ENCODE measurements around the gene LSM3. TPM values are rescaled to one million over a fixed set of nuclear protein-coding genes. Genes with fewer than 3 reads are reported as not detected.

LSM3 gene
- total and polyA plus RNA-seq, 9 of the 15 experiments (the other 6 are each of a cell fraction or from before 2014, with no cell fraction given): 33.8 to 203 (median 61.2) TPM

GRCh38 chr3:14245822-14246221 lies 67.2 kb downstream of the LSM3 start:
- no peaks in the 10 kb centered on the region for H4K20me1 ChIP-seq (replicated peaks; ENCODE audit: control insufficient read depth, insufficient read depth, low read length)
- peaks cover 29 to 34% of the 10 kb centered on the region in 2 experiments for H3K4me1 ChIP-seq (replicated peaks in 1 of 2; ENCODE audit: control insufficient read depth in 2 of 2, insufficient read depth in 2 of 2, low read length in 2 of 2)
- H3K79me2 ChIP-seq (ENCODE audit: control insufficient read depth, insufficient read depth, low read length): no peaks in the 10 kb centered on the region
- H3K36me3 ChIP-seq (ENCODE audit: control insufficient read depth, insufficient read depth, low read length): no peaks in the 10 kb centered on the region; the same call in 2 of the 3 replicates
- DNase-seq (ENCODE audit: extremely low read depth in 1 of 4, low spot score in 3 of 4) (no peak), FAIRE-seq (no peak), ATAC-seq (no peak)
- 0 out of 2 replicates have a peak, but pooled peaks have one; percentile 4 for TF ChIP-seq RBFOX2 (IDR thresholded peaks at IDR 0.05; ENCODE audit: low read depth, low read length)
- TF ChIP-seq AFF4 (CRISPR knock-in tag; IDR thresholded peaks at IDR 0.05): no peak
- no TSS peak for BruUV-seq (replicated peaks)
- ChIA-PET POLR2A (interaction anchor here (1.2 to 1.8 kb wide), 2 partner anchors 10 to 67 kb away, joined by 6 to 7 read pairs; no protein-coding TSS in a partner anchor), CTCF (ENCODE audit: low intra/inter-chr PET ratio) (no interaction called here)
- H3K27me3 ChIP-seq (ENCODE audit: control insufficient read depth in 2 of 2, insufficient read depth in 2 of 2, low read length in 2 of 2): no peaks in the 10 kb centered on the region
- no peak overlapping the region for H3K4me3 ChIP-seq
- peak overlapping the region; percentile 40; the same call in 1 of the 2 replicates for H2AFZ ChIP-seq (ENCODE audit: low read depth, low read length)
- intact Hi-C loops (cut with micrococcal nuclease): no loop called here
- H3K9me1 ChIP-seq (ENCODE audit: control insufficient read depth, insufficient read depth, low read length): no peaks in the 10 kb centered on the region
- H3K9me3 ChIP-seq (replicated peaks; ENCODE audit: control insufficient read depth, insufficient read depth, low read depth, low read length): no peaks in the 10 kb centered on the region
- H3K27ac ChIP-seq (ENCODE audit: extremely low read depth, low read depth, low read length): no peak overlapping the region
- WGBS (ENCODE audit: insufficient coverage, low coverage, missing lambda C conversion rate): 57% methylated on average over 3 of the region's 3 CpGs
- in situ Hi-C loops (cut with MboI): no loop called here
- H3K9ac ChIP-seq (ENCODE audit: insufficient read depth in 1 of 2, low read depth in 2 of 2, low read length in 2 of 2): peak overlapping the region in 1 of 2 experiments; percentile 69; a peak in 1 of 4 replicates
- no peak overlapping the region for H3K4me2 ChIP-seq (ENCODE audit: insufficient read depth, low read length)

Data from K562 (cell line).